H1 (cell line): ENCODE data around the gene GPR12. TPM values are rescaled to one million over a fixed set of nuclear protein-coding genes. Genes with fewer than 3 reads are reported as not detected.

ENCODE experiments used
- CTBP2 ChIP-seq: IDR thresholded peaks from 2 replicates; pipeline ENCODE4 v1.7.0; 2011; ENCODE audit warnings: borderline replicate concordance, mild to moderate bottlenecking, moderate library complexity, mixed read lengths, low read length; ENCODE audit not compliant: insufficient read depth, insufficient read length
- POLR2A ChIP-seq, 2 experiments: IDR thresholded peaks; 1 replicate in 1 of 2; 2 replicates in 1 of 2; pipeline ENCODE4 v1.6.1; 2011; ENCODE audit warnings: low read depth in 2 of 2, low read length in 2 of 2, mild to moderate bottlenecking in 2 of 2; ENCODE audit errors: control extremely low read depth in 1 of 2
- SAP30 ChIP-seq: fragments of 300-600 bp; sonication (generic); IDR thresholded peaks from 2 replicates; pipeline ENCODE4 v1.7.1; 2012; ENCODE audit warnings: low read length, moderate library complexity, mild to moderate bottlenecking, inconsistent platforms; ENCODE audit not compliant: insufficient read depth, insufficient replicate concordance
- SIX5 ChIP-seq: IDR thresholded peaks from 2 replicates; pipeline ENCODE4 v1.6.1; 2011; ENCODE audit warnings: mild to moderate bottlenecking, low read depth, low read length
- YY1 ChIP-seq: IDR thresholded peaks from 2 replicates; pipeline ENCODE4 v1.6.1; 2011; ENCODE audit warnings: low read depth, mild to moderate bottlenecking, low read length
- polyA plus RNA-seq, 7 experiments: library from polyadenylated mRNA; depleted of rRNA in 3 of 7; stranded (reverse) in 5 of 7; unstranded in 2 of 7; fragments of >200 nt in 5 of 7; fragments of 200-250 nt in 2 of 7; gene quantifications; 1 replicate in 5 of 7; 2 replicates in 1 of 7; 4 replicates in 1 of 7; pipeline versions ENCODE4 v1.2.1 to v1.2.3, GENCODE V29; 2011 to 2013; ENCODE audit warnings: missing spikeins in 2 of 7, mixed read lengths in 2 of 7
- total RNA-seq: library from RNA; stranded (reverse); fragmentation: NEBNext Ultra II Directional; extraction: Animal tissue kit (Norgen Biotek cat#: 25700); gene quantifications from 2 replicates; pipeline ENCODE4 v1.2.1, GENCODE V29; 2021
- TF ChIP-seq, protein P1 (sequence below): IDR thresholded peaks from 2 replicates; pipeline ENCODE4 v1.6.1; 2011; ENCODE audit warnings: low read length, improper control_type of control experiment

Gene GPR12
- total and polyA plus RNA-seq, 2 of the 8 experiments (the other 6 are each of a cell fraction or from before 2014, with no cell fraction given) = 0.15 to 0.27 TPM

DNA sequence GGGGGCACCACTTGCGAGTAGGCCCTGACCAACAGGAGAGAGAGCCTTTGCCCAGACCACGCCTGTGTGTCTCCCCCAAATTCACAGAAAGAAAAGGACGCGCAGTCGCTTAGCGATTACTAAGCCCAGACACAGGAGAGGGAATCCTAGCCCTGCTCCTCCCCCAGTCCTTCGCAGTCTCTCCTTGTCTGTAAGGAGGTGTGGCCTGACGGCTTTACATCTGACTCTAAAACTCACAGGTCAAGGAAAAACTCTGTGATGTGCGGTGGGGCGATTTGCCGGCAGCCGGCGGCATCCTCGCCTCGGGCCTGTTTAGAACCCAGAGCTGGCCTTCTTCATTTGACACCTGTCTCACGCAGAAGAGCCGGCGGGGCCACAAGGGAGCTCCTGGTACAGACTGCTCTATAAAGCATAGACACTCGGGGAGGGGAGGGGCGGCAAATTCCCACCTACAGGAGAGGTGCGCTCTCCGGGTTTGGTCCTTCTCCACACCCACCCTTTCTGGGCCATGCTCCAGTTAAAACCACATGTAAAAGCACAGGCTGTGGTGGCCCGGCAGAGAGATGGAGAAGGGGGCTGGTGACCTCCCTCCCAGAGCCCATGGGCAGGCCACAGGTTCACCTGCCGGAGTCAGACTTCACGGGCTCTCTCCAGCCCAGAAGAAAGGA is 17.8 kb downstream of the GPR12 start (continued):
- TF ChIP-seq, protein P1, sequence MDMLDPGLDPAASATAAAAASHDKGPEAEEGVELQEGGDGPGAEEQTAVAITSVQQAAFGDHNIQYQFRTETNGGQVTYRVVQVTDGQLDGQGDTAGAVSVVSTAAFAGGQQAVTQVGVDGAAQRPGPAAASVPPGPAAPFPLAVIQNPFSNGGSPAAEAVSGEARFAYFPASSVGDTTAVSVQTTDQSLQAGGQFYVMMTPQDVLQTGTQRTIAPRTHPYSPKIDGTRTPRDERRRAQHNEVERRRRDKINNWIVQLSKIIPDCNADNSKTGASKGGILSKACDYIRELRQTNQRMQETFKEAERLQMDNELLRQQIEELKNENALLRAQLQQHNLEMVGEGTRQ = no peak
- TF ChIP-seq POLR2A (IDR thresholded peaks at IDR 0.05; ENCODE audit: control extremely low read depth in 1 of 2, low read depth in 2 of 2, low read length in 2 of 2) (no peak), SAP30 (no peak), YY1 (no peak), SIX5 (no peak), CTBP2 (no peak)
